Activated T-helper 1 cell treated with Interleukin-2 at 50 U/mL for 16 hours (primary cell): ENCODE measurements around the gene DPH7.
"Not testable (repeated sequence)": the region's sequence is repeated elsewhere in the genome, so short reads cannot be mapped to it uniquely, and the experiment has no call there.

Experiments
- DNase-seq: peaks from one replicate; pipeline ENCODE4 v3.0.0-alpha.2; 2020; ENCODE audit warnings: low read depth

Gene DPH7

DNA sequence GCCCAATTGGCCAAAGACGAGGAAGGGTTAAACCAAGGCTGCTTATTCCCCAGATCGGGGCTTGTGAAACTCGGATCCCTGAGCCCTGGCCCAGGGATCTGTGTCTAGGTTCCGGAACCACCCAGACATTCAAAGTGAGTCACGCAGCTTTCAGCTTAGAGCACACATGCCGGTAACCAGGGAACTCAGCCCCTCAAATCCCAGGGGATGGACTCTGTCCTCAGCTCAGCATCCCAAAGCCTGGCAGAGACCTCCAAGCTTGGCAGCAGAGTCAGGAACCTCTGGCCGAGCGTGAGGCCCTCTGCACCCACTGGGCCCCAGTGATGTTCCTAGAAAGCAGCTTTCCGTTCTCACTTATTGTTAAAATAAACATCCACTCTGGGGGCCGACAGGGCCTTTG is 33.6 kb downstream of the DPH7 start:
- no peak for DNase-seq

DNA sequence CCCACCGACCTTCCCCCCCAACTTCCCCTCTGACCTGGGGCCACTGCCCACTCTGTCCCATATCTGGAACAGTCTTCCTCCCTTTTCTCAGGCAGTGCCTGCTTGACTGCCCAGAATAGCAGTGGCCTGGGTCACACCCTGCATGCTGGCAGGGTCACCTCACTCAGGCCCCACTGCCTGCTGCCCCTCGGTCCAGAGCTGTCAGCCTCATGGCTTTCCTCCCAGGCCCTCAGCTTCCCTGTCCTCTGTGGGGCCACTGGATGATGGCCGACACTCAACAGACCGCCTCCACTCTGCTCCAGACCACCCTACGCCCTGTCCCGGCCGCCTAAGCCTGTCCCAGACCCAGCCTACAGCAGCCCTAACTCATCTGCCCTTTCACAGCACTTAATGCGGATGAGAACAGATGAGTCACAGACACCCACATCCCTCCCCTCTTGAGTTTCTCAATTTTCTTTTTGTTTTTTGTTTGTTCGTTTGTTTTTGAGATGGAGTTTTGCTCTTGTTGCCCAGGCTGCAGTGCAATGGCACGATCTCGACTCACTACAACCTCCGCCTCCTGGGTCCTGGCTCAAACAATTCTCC is 34.5 kb downstream of the DPH7 start:
- no peak for DNase-seq

GRCh38 chr9:137543237-137543963 is 35.3 kb downstream of the DPH7 start:
- no peak for DNase-seq

- DNase-seq: no peak
Observed at GRCh38 chr9:137542486-137542885, 36.2 kb downstream of the DPH7 start.

GRCh38 chr9:137540536-137540935 is 38.2 kb downstream of the DPH7 start:
- DNase-seq: no peak

- DNase-seq: no peak
Observed at GRCh38 chr9:137538058-137538457, 40.7 kb downstream of the DPH7 start.

- not testable (repeated sequence) for DNase-seq
Observed at GRCh38 chr9:137536594-137537131, 42.1 kb downstream of the DPH7 start.

- no peak for DNase-seq
Observed at GRCh38 chr9:137535120-137535428, 43.7 kb downstream of the DPH7 start.

DNA sequence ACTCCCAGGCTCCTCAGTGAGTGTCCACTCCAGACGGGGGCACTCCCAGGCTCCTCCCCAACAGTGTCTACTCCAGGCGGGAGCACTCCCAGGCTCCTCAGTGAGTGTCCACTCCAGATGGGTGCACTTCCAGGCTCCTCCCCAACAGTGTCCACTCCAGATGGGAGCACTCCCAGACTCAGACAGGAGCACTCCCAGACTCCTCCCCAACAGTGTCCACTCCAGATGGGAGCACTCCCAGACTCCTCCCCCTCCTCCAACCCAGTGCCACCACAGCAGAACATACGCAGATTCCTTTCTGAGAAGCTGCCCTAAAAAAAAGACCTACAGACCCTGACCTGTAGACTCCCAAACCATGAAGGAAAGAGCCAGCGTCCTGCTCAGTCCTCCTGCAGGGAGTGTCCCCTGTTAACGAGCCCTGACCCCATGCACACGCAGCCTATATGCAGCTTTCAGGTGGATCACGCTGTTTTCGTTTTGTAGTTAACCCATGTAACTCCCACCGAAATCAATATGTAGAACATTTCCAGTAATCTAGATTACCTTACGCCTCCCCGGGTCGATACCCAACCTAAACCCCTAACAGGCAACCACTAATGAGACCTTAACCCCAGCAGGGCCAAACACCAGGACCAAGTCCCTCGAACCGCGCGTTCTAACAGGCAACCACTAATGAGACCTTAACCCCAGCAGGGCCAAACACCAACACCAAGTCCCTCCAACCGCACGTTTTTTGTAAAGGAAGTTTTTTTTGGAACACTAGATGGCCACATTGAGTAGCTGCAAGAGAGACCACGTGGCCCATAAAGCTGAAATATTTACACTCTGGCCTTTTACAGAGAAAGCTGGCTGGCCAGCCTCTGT is 44.2 kb downstream of the DPH7 start:
- DNase-seq: no peak

DNA sequence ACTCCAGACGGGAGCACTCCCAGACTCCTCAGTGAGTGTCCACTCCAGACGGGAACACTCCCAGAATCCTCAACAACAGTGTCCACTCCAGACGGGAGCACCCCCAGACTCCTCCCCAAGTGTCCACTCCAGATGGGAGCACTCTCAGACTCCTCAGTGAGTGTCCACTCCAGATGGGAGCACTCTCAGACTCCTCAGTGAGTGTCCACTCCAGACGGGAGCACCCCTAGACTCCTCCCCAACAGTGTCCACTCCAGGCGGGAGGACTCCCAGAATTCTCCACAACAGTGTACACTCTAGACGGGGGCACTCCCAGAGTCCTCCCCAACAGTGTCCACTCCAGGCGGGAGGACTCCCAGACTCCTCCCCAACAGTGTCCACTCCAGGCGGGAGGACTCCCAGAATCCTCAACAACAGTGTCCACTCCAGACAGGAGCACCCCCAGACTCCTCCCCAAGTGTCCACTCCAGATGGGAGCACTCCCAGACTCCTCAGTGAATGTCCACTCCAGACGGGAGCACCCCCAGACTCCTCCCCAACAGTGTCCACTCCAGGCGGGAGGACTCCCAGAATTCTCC is 45.7 kb downstream of the DPH7 start:
- not testable (repeated sequence) for DNase-seq

DNA sequence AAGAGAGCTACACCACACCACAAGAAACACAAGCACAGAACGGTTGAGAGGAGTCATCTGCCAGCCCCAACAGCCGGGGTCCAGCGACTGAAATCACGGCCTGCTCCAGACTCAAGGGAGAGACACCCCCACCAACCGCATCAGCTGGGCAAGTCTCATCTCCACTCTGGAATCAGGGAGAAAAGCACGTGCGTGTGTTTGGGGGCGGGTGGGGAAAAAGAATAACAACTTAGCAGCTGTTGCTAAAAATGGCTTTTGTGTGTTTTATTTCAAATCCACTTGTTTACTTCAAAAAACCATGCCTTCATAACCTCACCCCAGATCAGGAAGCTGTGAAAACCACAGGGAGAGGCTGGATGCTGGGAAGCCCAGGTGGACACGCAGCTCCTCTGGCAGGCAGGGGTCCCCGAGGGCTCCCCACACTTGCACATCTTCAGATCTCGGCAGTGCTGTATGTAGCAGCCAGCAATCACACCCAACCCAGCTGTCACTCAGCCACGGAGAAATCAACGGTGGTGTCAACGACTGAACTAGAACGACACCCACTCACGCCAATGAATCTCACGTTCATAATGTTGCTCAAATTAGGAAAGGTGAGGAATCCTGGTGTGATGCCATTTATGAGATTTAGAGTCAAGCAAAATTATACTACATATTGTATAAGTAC is 47.5 kb downstream of the DPH7 start:
- no peak for DNase-seq

GRCh38 chr9:137530331-137530730 is 48.4 kb downstream of the DPH7 start:
- no peak for DNase-seq

GRCh38 chr9:137524981-137525317 is 53.8 kb downstream of the DPH7 start:
- DNase-seq: no peak

- DNase-seq: no peak
Observed at GRCh38 chr9:137524161-137524980, 54.4 kb downstream of the DPH7 start.

- DNase-seq: no peak
Observed at GRCh38 chr9:137522746-137523455, 55.8 kb downstream of the DPH7 start.

DNA sequence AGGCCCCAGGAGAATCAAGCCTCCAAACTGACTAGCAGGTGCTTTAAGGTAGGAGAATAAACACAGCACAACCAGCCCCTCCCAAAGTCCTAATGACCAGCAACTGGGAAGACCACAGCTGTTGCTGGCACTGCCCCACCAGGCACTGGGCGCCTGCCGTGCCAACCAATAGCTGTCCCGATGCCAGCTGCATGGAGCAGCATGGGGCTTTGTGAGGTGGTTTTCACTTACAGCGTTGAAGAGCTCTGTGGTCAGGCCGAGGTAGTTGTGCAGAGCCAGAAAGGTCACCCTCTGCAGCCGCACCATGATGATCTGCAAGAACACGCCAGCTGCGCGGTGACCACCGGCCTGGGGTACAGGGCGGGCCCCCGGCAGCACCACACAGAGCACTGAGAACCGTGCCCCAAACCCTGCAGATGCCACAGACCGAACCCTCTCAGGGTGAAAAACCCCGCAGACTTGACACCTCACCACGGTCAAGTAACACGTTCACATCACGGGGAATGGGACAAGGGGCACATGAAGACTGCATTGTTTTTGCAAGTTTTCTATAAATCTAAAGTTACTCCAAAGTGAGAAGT is 57.2 kb downstream of the DPH7 start:
- DNase-seq: no peak

- DNase-seq: no peak
Observed at GRCh38 chr9:137520614-137521404, 57.9 kb downstream of the DPH7 start.

DNA sequence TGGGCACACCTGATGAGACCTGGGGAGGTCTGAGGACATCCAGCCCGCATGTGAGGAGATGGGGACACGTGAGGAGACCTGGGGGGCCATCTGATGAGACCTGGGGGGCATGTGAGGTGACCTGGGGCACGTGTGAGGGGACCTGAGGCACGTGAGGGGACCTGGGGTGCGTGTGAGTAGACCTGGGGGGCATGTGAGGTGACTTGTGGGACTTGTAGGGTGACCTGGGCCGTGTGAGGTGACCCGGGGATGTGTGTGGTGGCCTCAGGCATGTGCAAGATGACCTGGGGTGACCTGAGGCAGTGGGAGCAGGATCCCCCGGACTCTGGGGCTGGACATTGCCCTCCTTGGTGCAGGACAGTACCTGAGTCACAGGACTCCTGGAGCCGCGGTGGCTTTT is 59.2 kb downstream of the DPH7 start:
- no peak for DNase-seq
